Stomach (tissue), 4 donors: Measurements from ENCODE around the gene OR8H2.

ENCODE experiments used
- CTCF ChIP-seq, 7 experiments: fragments of 450-650 bp in 4 of 7; fragments of 200-600 bp in 3 of 7; sonication (generic) in 3 of 7; IDR thresholded peaks; one replicate each; pipeline ENCODE4 v1.5.1; 2016 to 2019; ENCODE audit warnings: antibody characterized with exemption in 7 of 7, control low read depth in 2 of 7, mild to moderate bottlenecking in 1 of 7
- EP300 ChIP-seq: sonication (generic); formaldehyde crosslinking; IDR thresholded peaks from one replicate; pipeline ENCODE4 v1.6.1; 2017; ENCODE audit warnings: antibody characterized with exemption
- POLR2A ChIP-seq, 4 donors: fragments of 450-650 bp; IDR thresholded peaks; one replicate each; pipeline ENCODE4 v1.6.1; 2016; ENCODE audit warnings: antibody characterized with exemption in 4 of 4, control low read depth in 2 of 4, mild to moderate bottlenecking in 1 of 4, moderate library complexity in 1 of 4
- POLR2AphosphoS5 ChIP-seq, 3 donors: sonication (generic); formaldehyde crosslinking; IDR thresholded peaks; one replicate each; pipeline ENCODE4 v1.6.1; 2016; ENCODE audit warnings: antibody characterized with exemption in 3 of 3

DNA sequence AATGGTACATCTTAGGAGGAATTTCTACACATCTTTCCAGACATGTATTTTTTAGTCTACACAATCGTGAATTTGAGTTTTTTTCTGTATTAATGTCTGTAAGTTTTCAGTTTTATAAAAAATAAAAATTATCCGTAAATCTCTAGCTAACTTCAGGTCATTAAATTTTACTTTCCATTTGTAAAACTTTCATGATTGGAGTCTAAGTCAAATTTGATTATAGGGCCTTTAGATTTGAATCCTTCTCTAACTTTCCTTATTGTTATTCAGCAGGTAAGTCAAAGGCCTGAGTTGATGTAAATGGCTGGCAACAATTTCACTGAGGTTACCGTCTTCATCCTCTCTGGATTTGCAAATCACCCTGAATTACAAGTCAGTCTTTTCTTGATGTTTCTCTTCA lies 10.5 kb upstream of the OR8H2 start, which contains the start of gene OR8I2:
- TF ChIP-seq POLR2A (IDR thresholded peaks at IDR 0.05) (no peak), CTCF (IDR thresholded peaks at IDR 0.05) (no peak), POLR2AphosphoS5 (IDR thresholded peaks at IDR 0.05) (no peak), EP300 (no peak)
